Anterior cingulate cortex (tissue), 58 donors: ENCODE data around the gene WDR64.
"Not testable (repeated sequence)": the region's sequence is repeated elsewhere in the genome, so short reads cannot be mapped to it uniquely, and the experiment has no call there.

ENCODE experiments used
- DNase-seq, 58 donors: peaks; one replicate each; lab custom pipeline; 2025; lab: John Stamatoyannopoulos, UW

The WDR64 gene

GRCh38 chr1:241775021-241775420 lies 122.9 kb downstream of the WDR64 start:
- no peak for DNase-seq

GRCh38 chr1:241776911-241777310 lies 124.8 kb downstream of the WDR64 start:
- DNase-seq = no peak

- no peak for DNase-seq
Measured at GRCh38 chr1:241778117-241778516, 126.0 kb downstream of the WDR64 start.

- no peak for DNase-seq
Measured at GRCh38 chr1:241779897-241780296, 127.8 kb downstream of the WDR64 start.

- no peak for DNase-seq
Measured at GRCh38 chr1:241782396-241782795, 130.3 kb downstream of the WDR64 start.

- DNase-seq = peak in 1 of 58 donors; percentile 1
Measured at GRCh38 chr1:241787691-241788090, 135.6 kb downstream of the WDR64 start.

- no peak for DNase-seq
Measured at GRCh38 chr1:241789061-241789460, 137.0 kb downstream of the WDR64 start.

- DNase-seq = no peak
Measured at GRCh38 chr1:241799416-241799815, 147.3 kb downstream of the WDR64 start.

- DNase-seq = no peak
Measured at GRCh38 chr1:241800640-241801039, 148.6 kb downstream of the WDR64 start.

- DNase-seq = no peak
Measured at GRCh38 chr1:241802863-241803262, 150.8 kb downstream of the WDR64 start.

GRCh38 chr1:241804706-241805105 lies 152.6 kb downstream of the WDR64 start:
- not testable (repeated sequence) for DNase-seq

GRCh38 chr1:241808265-241808664 lies 156.2 kb downstream of the WDR64 start:
- no peak for DNase-seq

GRCh38 chr1:241810769-241811405 lies 158.8 kb downstream of the WDR64 start:
- no peak for DNase-seq

GRCh38 chr1:241813768-241814320 lies 161.8 kb downstream of the WDR64 start:
- no peak for DNase-seq

- no peak for DNase-seq
Measured at GRCh38 chr1:241816008-241816407, 163.9 kb downstream of the WDR64 start.

- no peak for DNase-seq
Measured at GRCh38 chr1:241817331-241817792, 165.3 kb downstream of the WDR64 start.

GRCh38 chr1:241817956-241818612 lies 166.0 kb downstream of the WDR64 start:
- DNase-seq = no peak

- no peak for DNase-seq
Measured at GRCh38 chr1:241819340-241819866, 167.3 kb downstream of the WDR64 start.

GRCh38 chr1:241821363-241821762 lies 169.3 kb downstream of the WDR64 start:
- DNase-seq = no peak

- DNase-seq = no peak
Measured at GRCh38 chr1:241822846-241823245, 170.8 kb downstream of the WDR64 start.

GRCh38 chr1:241823925-241824324 lies 171.8 kb downstream of the WDR64 start:
- DNase-seq = no peak

- DNase-seq = no peak
Measured at GRCh38 chr1:241825581-241825980, 173.5 kb downstream of the WDR64 start.
